Measurements from ENCODE around the gene S100A2.
A peak's percentile ranks its signal among the peaks of the same experiment; 100 is the strongest.
"Not testable (repeated sequence)": the region's sequence is repeated elsewhere in the genome, so short reads cannot be mapped to it uniquely, and the experiment has no call there.

The S100A2 gene

GRCh38 chr1:153532769-153533599, 32.7 kb downstream of the S100A2 start:
- peak; percentile 82 for DNase-seq (ENCODE audit: low read depth)

GRCh38 chr1:153532181-153532580, 33.5 kb downstream of the S100A2 start:
- DNase-seq (ENCODE audit: low read depth), result no peak

- DNase-seq (ENCODE audit: low read depth), result no peak
Measured at GRCh38 chr1:153531638-153532037, 34.0 kb downstream of the S100A2 start.

GRCh38 chr1:153527683-153528040, 38.0 kb downstream of the S100A2 start:
- no peak for DNase-seq (ENCODE audit: low read depth)

- DNase-seq (ENCODE audit: low read depth), result peak; percentile 36
Measured at GRCh38 chr1:153527023-153527682, 38.5 kb downstream of the S100A2 start.

- no peak for DNase-seq (ENCODE audit: low read depth)
Measured at GRCh38 chr1:153526132-153526543, 39.5 kb downstream of the S100A2 start.

GRCh38 chr1:153525088-153525728, 40.4 kb downstream of the S100A2 start:
- DNase-seq (ENCODE audit: low read depth), result no peak

GRCh38 chr1:153522353-153523048, 43.1 kb downstream of the S100A2 start:
- not testable (repeated sequence) for DNase-seq (ENCODE audit: low read depth)

GRCh38 chr1:153521808-153522207, 43.8 kb downstream of the S100A2 start:
- not testable (repeated sequence) for DNase-seq (ENCODE audit: low read depth)

- DNase-seq (ENCODE audit: low read depth), result no peak
Measured at GRCh38 chr1:153520818-153521476, 44.7 kb downstream of the S100A2 start.

- DNase-seq (ENCODE audit: low read depth), result not testable (repeated sequence)
Measured at GRCh38 chr1:153520137-153520691, 45.4 kb downstream of the S100A2 start.

GRCh38 chr1:153519242-153519641, 46.4 kb downstream of the S100A2 start:
- no peak for DNase-seq (ENCODE audit: low read depth)

- DNase-seq (ENCODE audit: low read depth), result no peak
Measured at GRCh38 chr1:153515504-153516394, 49.9 kb downstream of the S100A2 start.

- no peak for DNase-seq (ENCODE audit: low read depth)
Measured at GRCh38 chr1:153513666-153514065, 52.0 kb downstream of the S100A2 start.

- no peak for DNase-seq (ENCODE audit: low read depth)
Measured at GRCh38 chr1:153513023-153513422, 52.6 kb downstream of the S100A2 start.
